DMS114 treated with DMSO at 0.1 percent for 48 hours (cell line): ENCODE measurements around the gene MYO5A.

Experiments used
- DNase-seq: peaks from one replicate; lab custom pipeline; 2025; ENCODE audit not compliant: unreplicated experiment; lab: John Stamatoyannopoulos, UW

Gene MYO5A

GRCh38 chr15:52263563-52264282 lies 265.0 kb downstream of the MYO5A start:
- no peak for DNase-seq

GRCh38 chr15:52262364-52262763 lies 266.3 kb downstream of the MYO5A start:
- DNase-seq: no peak

GRCh38 chr15:52261498-52262242 lies 267.0 kb downstream of the MYO5A start:
- no peak for DNase-seq

- DNase-seq: no peak
Observed at GRCh38 chr15:52261026-52261425, 267.7 kb downstream of the MYO5A start.

GRCh38 chr15:52259503-52259902 lies 269.2 kb downstream of the MYO5A start:
- DNase-seq: no peak

DNA sequence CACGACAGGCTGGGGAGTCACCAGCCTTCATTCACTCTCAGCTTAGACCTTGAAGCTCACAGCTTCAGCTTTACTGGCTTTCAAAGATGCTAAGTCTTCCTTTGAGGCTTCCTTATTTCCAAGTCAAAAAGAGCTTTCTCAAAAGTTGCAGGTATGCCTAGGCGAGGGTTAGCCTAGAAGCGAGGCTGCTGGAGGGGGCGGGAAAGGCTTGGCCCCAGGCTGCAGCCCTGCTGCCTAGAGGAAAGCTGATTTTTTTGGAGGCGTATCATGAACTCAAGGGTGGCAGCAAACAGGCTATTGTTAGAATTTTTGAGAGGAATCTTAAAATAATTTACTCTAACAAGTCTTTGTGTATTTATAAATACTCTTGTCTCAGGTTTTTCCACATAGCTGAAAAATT lies 270.2 kb downstream of the MYO5A start:
- DNase-seq: no peak

GRCh38 chr15:52257734-52258062 lies 271.0 kb downstream of the MYO5A start:
- no peak for DNase-seq
